ENCODE results near the gene ATP11A.

ATP11A gene

DNA sequence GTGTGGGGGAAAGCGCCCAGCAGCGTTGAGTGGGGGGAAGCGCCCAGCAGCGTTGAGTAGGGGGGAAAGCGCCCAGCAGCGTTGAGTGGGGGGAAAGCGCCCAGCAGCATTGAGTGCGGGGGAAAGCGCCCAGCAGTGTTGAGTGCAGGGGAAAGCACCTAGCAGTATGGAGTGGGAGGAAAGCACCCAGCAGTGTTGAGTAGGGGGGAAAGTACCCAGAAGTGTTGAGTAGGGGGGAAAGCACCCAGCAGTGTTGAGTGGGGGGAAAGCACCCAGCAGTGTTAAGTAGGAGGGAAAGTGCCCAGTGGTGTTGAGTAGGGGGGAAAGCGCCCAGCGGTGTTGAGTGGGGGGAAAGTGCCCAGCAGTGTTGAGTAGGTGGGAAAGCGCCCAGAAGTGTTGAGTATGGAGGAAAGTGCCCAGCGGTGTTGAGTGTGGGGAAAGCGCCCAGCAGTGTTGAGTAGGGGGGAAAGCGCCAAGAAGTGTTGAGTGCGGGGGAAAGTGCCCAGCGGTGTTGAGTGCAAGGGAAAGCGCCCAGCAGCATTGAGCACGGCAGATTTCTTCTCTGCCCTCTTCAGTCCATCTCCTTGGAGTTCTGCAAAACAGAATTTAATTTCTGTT is 138.4 kb downstream of the ATP11A start:
- Histone ChIP-seq H3K36me3 (ENCODE audit: control insufficient read depth in 2 of 2, insufficient read depth in 1 of 2, low read length in 2 of 2) (peaks cover 4 to 70% of the 10 kb centered on the region in 2 experiments; a peak in 2 of 3 replicates), H3K27ac (ENCODE audit: extremely low read depth, low read depth, low read length) (no peak overlapping the region), H3K4me1 (ENCODE audit: control insufficient read depth, insufficient read depth, low read length) (no peaks in the 10 kb centered on the region), H3K4me3 (ENCODE audit: low read depth, low read length) (no peak overlapping the region), H3K9me3 (ENCODE audit: control insufficient read depth, insufficient read depth, low read depth, low read length) (no peaks in the 10 kb centered on the region)
- TF ChIP-seq KLF17 (tag by site-specific recombination; IDR thresholded peaks at IDR 0.05) = no peak
- no peak for TF ChIP-seq REST (tag by site-specific recombination; IDR thresholded peaks at IDR 0.05)
- no peak for TF ChIP-seq ZBTB44 (tag by site-specific recombination; IDR thresholded peaks at IDR 0.05)
- TF ChIP-seq ZNF157 (tag by site-specific recombination; IDR thresholded peaks at IDR 0.05) = no peak
- TF ChIP-seq PRDM1 (tag by site-specific recombination; IDR thresholded peaks at IDR 0.05) = peak; percentile 90
- TF ChIP-seq EGR2 (tag by site-specific recombination; IDR thresholded peaks at IDR 0.05; ENCODE audit: low read depth) = peak; percentile 40; the same call in 1 of the 2 replicates
- TF ChIP-seq ZNF571 (tag by site-specific recombination; IDR thresholded peaks at IDR 0.05) = no peak
- POLR2A ChIA-PET = no interaction called here
- CTCF ChIA-PET = no interaction called here

GRCh38 chr13:112828756-112829155 is 138.9 kb downstream of the ATP11A start:
- POLR2A ChIA-PET = no interaction called here
- no peak for TF ChIP-seq ZNF830 (tag by site-specific recombination; IDR thresholded peaks at IDR 0.05; ENCODE audit: low read depth)
- TF ChIP-seq TSHZ1 (tag by site-specific recombination; IDR thresholded peaks at IDR 0.05; ENCODE audit: borderline replicate concordance) = no peak
- no peak for TF ChIP-seq ZNF2 (tag by site-specific recombination; IDR thresholded peaks at IDR 0.05)
- TF ChIP-seq PRDM2 (tag by site-specific recombination; IDR thresholded peaks at IDR 0.05; ENCODE audit: borderline replicate concordance) = no peak
- no peak for TF ChIP-seq ZNF704 (tag by site-specific recombination; IDR thresholded peaks at IDR 0.05)
- TF ChIP-seq ZNF610 (tag by site-specific recombination; IDR thresholded peaks at IDR 0.05; ENCODE audit: borderline replicate concordance) = no peak
- TF ChIP-seq, protein P1, sequence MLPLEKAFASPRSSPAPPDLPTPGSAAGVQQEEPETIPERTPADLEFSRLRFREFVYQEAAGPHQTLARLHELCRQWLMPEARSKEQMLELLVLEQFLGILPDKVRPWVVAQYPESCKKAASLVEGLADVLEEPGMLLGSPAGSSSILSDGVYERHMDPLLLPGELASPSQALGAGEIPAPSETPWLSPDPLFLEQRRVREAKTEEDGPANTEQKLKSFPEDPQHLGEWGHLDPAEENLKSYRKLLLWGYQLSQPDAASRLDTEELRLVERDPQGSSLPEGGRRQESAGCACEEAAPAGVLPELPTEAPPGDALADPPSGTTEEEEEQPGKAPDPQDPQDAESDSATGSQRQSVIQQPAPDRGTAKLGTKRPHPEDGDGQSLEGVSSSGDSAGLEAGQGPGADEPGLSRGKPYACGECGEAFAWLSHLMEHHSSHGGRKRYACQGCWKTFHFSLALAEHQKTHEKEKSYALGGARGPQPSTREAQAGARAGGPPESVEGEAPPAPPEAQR (tag by site-specific recombination; IDR thresholded peaks at IDR 0.05) = no peak

More at GRCh38 chr13:112828756-112829155, 138.9 kb downstream of the ATP11A start:
- no peak overlapping the region for H3K27ac ChIP-seq (ENCODE audit: extremely low read depth, low read depth, low read length)
- H3K36me3 ChIP-seq (ENCODE audit: control insufficient read depth in 2 of 2, insufficient read depth in 1 of 2, low read length in 2 of 2) = peaks cover 4 to 71% of the 10 kb centered on the region in 2 experiments; a peak in 2 of 3 replicates
- H3K4me3 ChIP-seq (ENCODE audit: low read depth, low read length) = no peak overlapping the region
- H3K9me3 ChIP-seq (ENCODE audit: control insufficient read depth, insufficient read depth, low read depth, low read length) = no peaks in the 10 kb centered on the region
- CTCF ChIA-PET = no interaction called here
- no peaks in the 10 kb centered on the region for H3K4me1 ChIP-seq (ENCODE audit: control insufficient read depth, insufficient read depth, low read length)

All from HEK293 (cell line).